SK-N-MC (cell line): Measurements from ENCODE around the gene RYR3.

Source experiments
- EZH2 ChIP-seq: fragments of 200-600 bp; sonication (generic); IDR thresholded peaks from one replicate; pipeline ENCODE4 v1.6.1; 2017; ENCODE audit warnings: antibody characterized with exemption
- FOXP2 ChIP-seq: optimal IDR thresholded peaks from 2 replicates; pipeline ENCODE3; 2011; ENCODE audit warnings: mild to moderate bottlenecking, moderate library complexity; ENCODE audit not compliant: insufficient read depth; ENCODE audit errors: extremely low read length, control extremely low read depth
- POLR2AphosphoS5 ChIP-seq: IDR thresholded peaks from 2 replicates; pipeline ENCODE4 v1.6.1; 2012; ENCODE audit warnings: mild to moderate bottlenecking, low read depth, low read length, borderline replicate concordance

- TF ChIP-seq POLR2AphosphoS5 (no peak), EZH2 (no peak), FOXP2 (no peak)
Measured at GRCh38 chr15:33296856-33297255, 13.9 kb upstream of the RYR3 start.
